GM18498 (cell line): ENCODE results near the gene PIGP.
"Not testable (repeated sequence)": the region's sequence is repeated elsewhere in the genome, so short reads cannot be mapped to it uniquely, and the experiment has no call there.

Experiments used
- ATAC-seq: cut with Tn5 transposase; IDR thresholded peaks from one replicate; pipeline ENCODE4 v1.9.1; 2021; ENCODE audit warnings: mild to moderate bottlenecking, moderate library complexity; ENCODE audit not compliant: unreplicated experiment

The PIGP gene

DNA sequence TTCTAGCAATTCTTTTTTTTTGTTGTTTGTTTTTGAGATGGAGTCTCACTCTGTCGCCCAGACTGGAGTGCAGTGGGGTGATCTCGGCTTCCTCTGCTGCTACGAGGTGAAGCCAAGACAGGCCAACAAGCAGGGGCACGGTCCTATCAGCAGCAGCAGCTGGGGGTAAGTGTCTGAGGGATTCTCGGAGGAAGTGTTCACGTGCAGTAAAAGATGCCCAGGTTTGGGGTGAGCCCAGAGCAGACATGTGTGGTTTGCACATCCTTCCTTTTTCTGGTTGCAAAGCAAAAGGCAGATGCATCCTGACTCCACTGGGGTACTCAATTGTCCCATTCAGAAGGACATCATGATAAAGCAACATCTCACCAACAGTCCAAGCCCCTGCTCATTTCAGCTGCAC, 27.7 kb downstream of the PIGP start:
- no peak for ATAC-seq

DNA sequence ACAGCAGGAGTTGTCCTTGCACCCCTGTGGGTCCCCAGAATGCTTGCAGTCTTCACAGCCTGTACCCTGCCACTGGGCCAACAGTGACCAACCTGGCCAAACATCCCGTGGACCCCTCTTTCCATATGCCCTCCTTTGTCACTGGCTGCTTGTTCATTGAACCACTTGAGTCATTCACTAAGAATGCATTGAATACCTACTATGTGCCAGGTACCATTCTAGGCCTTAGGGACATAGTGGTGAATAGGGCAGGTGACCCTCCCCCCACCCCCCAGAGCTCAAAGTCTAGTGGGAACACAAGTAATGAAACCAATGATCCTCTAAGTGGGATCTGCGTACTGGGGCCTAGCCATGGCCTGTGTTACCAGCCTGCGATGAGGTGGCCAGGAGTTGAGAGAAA, 28.2 kb downstream of the PIGP start:
- no peak for ATAC-seq

DNA sequence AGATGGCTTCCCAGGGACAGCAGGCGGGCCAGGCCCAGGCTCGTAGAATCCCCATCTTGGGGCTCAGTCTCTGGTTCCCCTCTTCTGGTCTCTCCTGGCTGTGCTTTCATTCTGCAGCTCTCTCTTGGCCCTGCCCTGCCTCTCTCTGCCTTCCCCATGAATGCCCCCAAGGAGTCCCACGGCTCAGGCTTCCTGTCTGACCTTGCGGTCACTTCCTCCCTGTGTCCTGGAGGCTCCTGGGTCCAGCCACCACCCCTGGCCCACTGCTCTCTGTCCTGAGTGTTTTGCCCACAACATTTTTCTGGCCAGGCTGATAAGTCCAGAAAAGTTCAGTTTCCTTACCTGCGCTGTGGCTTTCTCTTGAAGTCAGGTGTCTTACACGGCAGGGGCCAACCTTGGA, 29.1 kb downstream of the PIGP start:
- no peak for ATAC-seq

DNA sequence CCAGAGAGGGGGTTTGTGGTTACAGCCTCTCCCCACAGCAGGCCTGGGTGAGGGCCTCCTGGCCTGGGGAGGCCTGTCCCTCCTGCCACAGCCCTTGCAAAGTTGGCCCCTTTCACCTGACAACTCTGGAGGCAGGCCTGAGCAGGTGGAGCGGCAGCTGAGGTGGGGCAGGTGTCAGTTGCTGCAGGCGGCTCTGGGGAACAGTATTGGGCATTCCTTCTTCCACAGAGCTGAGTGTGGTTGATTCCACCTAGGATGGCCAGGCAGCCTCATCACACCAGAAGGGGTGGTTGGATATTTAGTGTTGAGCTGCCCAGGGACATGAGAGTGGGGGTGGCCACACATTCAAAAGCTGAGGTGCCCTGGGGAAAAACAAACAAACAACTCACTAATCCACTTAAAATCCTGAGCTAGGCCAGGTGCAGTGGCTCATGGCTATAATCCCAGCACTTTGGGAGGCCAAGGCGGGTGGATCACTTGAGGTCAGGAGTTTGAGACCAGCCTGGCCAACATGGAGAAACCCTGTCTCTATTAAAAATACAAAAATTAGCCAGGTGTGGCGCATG, 31.1 kb downstream of the PIGP start:
- no peak for ATAC-seq

DNA sequence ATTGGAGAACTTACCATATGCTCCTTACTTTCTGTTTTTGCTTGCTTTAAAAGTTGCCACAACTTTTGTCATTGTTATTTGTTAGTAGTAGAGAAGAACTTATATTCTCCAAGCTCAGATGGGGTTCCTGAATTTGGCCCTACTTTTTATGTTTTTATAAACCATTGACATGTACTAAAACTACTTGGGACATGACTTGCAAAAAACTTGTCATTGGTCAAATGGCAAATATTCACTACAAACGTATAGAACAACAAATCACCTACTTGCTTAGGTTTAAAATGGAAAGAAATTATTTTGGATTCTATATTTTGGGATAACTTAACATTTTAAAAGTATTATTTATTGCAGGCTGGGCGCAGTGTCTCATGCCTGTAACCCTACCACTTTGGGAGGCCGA, 32.7 kb downstream of the PIGP start:
- no peak for ATAC-seq

DNA sequence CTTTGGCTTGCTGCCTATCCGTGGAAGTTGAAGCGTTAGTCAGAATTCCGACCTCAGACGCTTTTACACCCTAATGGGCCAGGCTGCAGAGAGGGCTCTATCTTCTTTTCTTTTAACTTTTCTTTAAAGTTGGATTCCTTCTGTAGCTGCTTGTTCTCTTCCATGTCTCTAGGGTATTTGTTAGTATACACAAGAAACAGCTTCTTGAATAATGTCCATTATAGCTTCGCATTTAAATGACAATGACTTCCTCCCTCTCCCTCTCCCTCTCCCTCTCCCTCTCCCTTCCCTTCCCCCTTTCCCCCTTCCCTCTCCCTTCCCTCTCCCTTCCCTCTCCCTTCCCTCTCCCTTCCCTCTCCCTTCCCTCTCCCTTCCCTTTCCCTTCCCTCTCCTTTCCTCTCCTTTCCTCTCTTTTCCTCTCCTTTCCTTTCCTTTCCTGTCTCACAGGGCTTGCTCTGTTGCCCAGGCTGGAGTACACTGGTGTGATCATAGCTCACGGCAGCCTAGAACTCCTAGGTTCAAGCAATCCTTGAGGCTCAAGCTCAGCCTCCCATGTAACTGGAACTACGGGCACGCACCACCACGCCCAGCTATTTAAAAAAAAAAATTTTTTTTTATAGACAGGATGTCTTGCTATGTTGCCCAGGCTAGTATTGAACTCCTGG, 33.3 kb downstream of the PIGP start:
- ATAC-seq: no peak

DNA sequence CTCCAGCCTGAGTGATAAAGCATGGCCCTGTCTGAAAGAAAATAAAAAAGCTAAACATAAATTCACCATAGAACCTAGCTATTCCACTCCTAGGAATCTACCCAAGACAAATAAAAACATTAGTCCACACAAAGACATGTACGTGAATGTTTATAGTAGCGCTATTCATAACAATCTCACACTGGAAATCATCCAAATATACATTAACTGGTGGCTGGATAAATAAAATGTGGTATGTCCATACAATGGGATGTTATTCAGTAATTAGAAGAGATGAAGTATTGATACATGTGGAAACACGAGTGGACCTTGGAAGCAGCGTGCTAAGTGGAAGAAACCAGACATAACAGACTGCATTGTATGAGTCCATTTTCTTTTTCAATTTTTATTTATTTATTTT, 36.7 kb downstream of the PIGP start:
- ATAC-seq: no peak

DNA sequence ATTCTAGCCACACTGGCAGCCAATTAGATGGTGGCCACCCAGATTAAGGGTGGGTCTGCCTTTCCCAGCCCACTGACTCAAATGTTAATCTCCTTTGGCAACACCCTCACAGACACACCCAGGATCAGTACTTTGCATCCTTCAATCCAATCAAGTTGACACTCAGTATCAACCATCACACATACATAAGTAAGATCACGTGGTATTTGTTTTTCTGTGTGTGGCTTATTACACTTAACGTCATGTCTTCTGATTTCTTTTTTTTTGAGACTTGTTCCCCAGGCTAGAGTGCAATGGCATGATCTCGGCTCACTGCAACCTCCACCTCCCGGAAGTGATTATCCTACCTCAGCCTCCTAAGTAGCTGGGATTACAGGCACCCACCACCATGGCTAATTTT, 38.5 kb downstream of the PIGP start:
- ATAC-seq: not testable (repeated sequence)

DNA sequence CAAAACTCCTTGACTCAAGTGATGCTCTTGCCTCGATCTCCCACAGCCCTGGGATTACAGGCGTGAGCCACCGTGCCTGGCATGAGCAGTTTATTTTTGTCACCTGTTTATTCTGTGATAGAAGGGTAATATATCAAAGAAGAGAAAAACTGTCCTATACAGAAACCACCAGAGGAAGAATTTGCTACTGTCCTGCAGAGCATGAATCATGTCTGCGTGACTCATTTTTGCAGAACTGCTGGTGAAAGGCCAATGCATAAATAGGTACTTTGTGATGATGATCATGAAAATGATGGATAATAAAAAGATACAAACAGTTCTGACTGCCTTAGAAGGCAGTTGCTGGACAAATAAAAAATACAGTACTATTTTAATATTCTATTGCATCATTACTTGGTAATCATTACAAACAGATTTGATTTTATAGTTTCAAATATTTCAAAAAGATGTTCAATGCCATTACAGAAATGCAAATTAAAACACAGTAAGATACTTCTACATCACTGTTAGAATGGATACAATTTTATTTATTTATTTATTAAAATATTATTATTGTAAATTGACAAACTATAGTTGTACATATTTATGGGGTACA, 39.9 kb downstream of the PIGP start:
- no peak for ATAC-seq

DNA sequence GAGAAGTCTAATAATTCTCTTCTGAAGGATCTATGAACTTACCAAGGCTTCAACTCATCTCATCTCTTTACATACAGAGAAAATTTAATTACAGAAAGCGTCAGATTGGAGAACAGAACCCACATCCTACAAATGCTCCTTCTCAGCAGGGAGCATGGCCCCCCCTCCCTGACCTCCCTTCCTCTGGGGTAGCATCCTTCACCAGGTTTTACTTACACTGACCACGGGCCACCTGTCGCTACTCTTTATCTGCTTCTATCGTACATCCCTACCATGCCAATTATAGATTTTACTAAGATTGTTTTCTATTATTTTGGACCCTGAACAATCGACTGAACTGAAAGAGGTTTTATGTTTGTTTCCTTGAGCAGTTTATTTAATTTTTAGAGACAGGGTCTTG, 40.6 kb downstream of the PIGP start:
- no peak for ATAC-seq

DNA sequence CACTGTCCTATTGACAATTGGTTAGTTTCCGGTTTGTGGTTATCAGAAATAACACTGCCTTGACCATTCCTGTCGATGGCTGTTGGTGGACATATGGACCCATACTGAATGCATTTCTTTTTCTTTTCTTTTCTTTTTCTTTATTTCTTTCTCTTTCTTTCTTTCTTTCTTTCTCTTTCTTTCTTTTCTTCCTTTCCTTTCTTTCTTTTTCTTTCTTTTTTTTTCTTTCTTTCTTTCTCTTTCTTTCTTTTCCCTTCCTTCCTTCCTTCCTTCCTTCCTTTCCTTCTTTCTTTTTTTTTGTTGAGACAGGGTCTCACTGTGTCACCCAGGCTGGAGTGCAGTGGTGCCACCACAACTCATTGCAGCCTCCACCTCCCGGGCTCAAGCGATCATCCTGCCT, 42.0 kb downstream of the PIGP start:
- no peak for ATAC-seq

DNA sequence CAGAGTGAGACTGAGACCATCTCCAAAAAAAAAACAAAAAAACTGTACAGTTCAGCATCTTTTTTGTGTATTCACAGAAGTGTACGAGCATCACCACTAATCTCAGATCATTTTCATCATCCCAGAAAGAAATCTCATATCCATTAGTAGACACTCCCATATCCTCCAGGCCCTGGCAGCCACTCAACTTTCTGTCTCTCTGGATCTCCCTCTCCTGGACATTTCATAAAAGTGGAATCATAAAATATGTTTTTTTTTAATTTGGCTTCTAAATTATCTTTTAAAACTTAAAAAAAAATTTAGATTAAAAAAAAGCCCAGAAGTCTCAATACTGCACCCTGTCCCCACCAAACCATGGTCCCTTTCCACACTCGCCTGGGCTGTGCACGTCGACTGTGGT, 44.3 kb downstream of the PIGP start:
- no peak for ATAC-seq

DNA sequence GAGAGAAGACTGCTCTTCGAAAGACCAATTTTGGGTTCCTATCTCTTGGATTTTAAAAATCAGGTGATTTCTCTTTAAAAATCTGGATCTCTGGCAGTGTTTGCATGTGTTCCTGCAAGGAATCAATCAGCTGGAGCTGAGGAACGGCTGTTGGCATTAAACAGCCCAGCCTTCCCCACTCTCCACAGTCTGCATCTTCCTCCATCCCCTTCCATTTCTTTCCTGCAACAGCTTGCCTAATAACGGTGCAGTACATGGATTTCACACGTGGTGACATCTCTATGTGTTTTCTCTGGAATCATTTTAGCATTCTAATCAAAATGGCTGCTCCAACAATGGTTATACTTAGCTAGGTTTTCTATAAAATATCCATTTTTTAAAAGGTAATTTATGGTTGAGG, 46.4 kb downstream of the PIGP start:
- ATAC-seq: no peak

DNA sequence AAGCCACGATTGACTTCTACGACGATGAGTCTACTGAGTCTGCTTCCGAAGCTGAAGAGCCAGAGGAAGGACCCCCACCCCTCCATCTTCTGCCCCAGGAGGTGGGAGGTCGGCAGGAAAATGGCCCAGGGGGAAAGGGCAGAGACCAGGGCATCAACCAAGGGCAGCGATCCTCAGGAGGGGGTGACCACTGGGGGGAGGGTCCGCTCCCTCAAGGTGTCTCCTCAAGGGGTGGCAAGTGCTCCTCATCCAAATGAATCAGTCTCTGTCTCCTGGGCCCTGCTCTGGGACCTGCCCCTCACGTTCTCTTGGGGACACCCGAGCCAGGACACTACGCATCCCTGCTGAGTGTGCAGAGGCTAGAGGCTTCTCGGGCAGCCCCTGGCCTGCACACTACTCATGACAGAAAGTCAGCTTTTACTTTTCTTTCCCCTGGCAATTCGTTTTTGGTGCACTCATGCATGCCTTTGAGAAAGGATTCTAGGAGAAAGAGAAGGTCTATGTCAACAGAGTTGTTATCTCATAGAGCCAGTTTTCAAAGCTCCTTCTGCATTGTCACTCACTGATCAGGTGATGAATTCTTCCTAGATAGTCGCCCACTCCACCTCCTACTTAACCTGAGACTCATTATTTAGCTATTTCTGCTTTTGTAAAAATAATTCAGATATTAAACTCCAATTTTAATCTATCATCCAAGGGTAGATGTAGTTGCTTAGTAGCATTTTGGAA, 54.8 kb downstream of the PIGP start:
- no peak for ATAC-seq
